Measurements from ENCODE around the gene INTS13.

The INTS13 gene

GRCh38 chr12:26890784-26891183 is 47.0 kb downstream of the INTS13 start:
- H3K4me3 ChIP-seq (ENCODE audit: low read depth, low read length) = no peak overlapping the region
- TF ChIP-seq CTCF (IDR thresholded peaks at IDR 0.05; ENCODE audit: borderline replicate concordance, insufficient read depth, low read depth, low read length) = no peak

GRCh38 chr12:26884765-26885576 is 52.8 kb downstream of the INTS13 start:
- peak; percentile 92 for TF ChIP-seq CTCF (IDR thresholded peaks at IDR 0.05; ENCODE audit: borderline replicate concordance, insufficient read depth, low read depth, low read length)
- H3K4me3 ChIP-seq (ENCODE audit: low read depth, low read length) = no peak overlapping the region

DNA sequence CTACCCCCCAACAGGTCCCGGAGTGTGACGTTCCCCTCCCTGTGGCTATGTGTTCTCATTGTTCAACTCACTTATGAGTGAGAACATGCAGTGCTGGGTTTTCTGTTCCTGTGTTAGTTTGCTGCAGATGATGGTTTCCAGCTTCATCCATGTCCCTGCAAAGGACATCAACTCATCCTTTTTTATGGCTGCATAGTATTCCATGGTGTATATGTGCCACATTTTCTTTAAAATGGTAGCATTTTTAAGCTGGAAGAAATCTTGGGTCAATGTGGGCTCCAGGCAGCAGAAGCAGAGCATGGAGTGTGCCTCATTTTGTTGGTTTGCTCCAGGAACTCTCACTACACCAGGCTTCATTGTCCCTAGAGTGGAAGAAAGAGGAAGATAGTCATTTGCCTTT is 57.2 kb downstream of the INTS13 start:
- no peak overlapping the region for H3K4me3 ChIP-seq (ENCODE audit: low read depth, low read length)
- no peak for TF ChIP-seq CTCF (IDR thresholded peaks at IDR 0.05; ENCODE audit: borderline replicate concordance, insufficient read depth, low read depth, low read length)

- H3K4me3 ChIP-seq (ENCODE audit: low read depth, low read length) = no peak overlapping the region
- no peak for TF ChIP-seq CTCF (IDR thresholded peaks at IDR 0.05; ENCODE audit: borderline replicate concordance, insufficient read depth, low read depth, low read length)
Measured at GRCh38 chr12:26878661-26879119, 59.1 kb downstream of the INTS13 start.

DNA sequence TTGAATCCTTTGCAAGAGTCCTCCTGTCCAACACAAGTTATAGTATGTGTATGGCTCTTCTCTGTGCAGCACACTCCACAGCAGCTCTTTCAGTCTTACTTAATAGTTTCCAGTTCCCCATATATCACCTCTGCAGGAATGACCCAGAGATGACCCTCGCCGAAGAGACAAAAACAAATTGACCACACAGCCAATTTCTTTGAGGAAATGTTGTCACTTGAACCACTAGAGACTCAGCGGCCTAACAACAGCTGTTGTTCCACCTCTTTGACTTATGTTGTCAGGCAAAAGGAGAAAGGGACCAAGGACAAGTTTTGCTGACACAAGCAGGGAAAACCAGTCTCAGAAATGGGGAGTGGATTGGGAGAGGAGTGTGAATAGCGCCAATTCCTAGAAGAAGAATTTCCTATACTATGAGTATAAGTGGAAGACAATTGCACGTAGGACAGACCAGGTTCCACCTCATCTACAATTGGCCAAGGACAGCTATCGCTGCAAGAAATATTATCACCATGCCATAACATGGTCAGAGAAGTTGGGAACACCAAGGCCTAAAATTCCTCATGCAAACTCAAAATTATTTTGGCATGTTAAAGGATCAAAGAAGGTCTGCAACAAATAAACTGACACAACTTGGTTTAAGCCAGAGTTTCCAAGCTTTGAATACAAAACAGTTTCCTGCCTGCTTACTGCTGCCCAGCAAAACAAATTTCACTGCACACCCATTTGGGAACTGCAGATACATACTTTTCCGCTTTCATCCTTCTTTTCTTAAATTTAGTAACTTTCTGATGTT is 63.1 kb downstream of the INTS13 start:
- no peak overlapping the region for H3K4me3 ChIP-seq (ENCODE audit: low read depth, low read length)
- no peak for TF ChIP-seq CTCF (IDR thresholded peaks at IDR 0.05; ENCODE audit: borderline replicate concordance, insufficient read depth, low read depth, low read length)

- TF ChIP-seq CTCF (IDR thresholded peaks at IDR 0.05; ENCODE audit: borderline replicate concordance, insufficient read depth, low read depth, low read length) = no peak
- no peak overlapping the region for H3K4me3 ChIP-seq (ENCODE audit: low read depth, low read length)
Measured at GRCh38 chr12:26872625-26873024, 65.2 kb downstream of the INTS13 start.

Measured in GM12875 (cell line).